ENCODE measurements around the gene PRRC2A.

DNA sequence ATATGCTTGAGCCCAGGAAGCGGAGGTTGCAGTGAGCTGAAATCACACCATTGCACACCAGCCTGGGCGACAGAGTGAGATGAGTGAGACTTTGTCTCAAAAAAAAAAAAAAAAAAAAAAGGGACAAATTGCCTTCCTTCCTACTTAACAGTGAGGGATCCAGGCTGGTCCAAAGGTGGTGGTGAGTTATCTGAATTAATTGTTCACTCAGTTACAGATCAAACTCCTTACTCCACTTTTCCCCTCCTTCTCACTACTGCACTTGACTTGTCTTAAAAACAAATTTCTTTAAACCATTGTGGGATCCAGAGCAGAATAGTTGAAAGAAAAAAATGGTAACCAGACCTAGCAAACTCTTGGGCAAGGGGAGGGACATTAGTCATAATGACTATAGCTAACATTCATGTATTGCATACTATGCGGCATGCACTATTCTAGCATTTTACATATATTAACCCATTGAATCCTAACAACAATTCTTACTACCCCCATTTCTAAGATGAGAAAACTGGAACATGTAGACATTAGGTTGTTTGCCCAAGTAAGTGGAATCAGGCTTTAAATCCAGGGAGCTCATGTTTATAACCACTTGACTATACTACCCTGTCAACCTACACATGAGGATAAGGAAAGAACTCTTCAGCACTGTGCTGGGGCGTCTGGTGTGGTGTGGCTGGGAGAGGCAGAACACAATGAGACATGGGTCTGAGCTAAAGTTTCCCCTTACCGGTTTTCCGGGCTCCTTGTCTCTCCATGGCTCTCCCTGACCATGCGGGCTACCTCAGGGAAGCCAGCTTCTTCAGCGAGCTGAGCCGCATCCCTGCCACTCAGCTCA lies 42.8 kb downstream of the PRRC2A start:
- TF ChIP-seq, protein P1, sequence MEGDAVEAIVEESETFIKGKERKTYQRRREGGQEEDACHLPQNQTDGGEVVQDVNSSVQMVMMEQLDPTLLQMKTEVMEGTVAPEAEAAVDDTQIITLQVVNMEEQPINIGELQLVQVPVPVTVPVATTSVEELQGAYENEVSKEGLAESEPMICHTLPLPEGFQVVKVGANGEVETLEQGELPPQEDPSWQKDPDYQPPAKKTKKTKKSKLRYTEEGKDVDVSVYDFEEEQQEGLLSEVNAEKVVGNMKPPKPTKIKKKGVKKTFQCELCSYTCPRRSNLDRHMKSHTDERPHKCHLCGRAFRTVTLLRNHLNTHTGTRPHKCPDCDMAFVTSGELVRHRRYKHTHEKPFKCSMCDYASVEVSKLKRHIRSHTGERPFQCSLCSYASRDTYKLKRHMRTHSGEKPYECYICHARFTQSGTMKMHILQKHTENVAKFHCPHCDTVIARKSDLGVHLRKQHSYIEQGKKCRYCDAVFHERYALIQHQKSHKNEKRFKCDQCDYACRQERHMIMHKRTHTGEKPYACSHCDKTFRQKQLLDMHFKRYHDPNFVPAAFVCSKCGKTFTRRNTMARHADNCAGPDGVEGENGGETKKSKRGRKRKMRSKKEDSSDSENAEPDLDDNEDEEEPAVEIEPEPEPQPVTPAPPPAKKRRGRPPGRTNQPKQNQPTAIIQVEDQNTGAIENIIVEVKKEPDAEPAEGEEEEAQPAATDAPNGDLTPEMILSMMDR (IDR thresholded peaks at IDR 0.05; ENCODE audit: low read length) = no peak
- TF ChIP-seq EZH2 (optimal IDR thresholded peaks at IDR 0.05; ENCODE audit: low read depth, low read length) (no peak), EZH2phosphoT487 (IDR thresholded peaks at IDR 0.05; ENCODE audit: low read length) (no peak)
